ENCODE data around the gene GLP2R. TPM values are rescaled to one million over a fixed set of nuclear protein-coding genes. Genes with fewer than 3 reads are reported as not detected.

GLP2R gene
- polyA plus RNA-seq, 1 of the 3 experiments (the other 2 are of a cell fraction): not detected

GRCh38 chr17:9874722-9875121 is 49.0 kb downstream of the GLP2R start:
- Histone ChIP-seq H4K20me1 (ENCODE audit: insufficient read depth) (no peaks in the 10 kb centered on the region), H3K27me3 (ENCODE audit: insufficient read depth) (no peaks in the 10 kb centered on the region; the same call in 1 of the 2 replicates), H3K4me1 (ENCODE audit: control insufficient read depth in 1 of 2, insufficient read depth in 2 of 2, low read depth in 1 of 2, low read length in 1 of 2) (no peaks in the 10 kb centered on the region), H3K9me3 (no peaks in the 10 kb centered on the region), H3K27ac (ENCODE audit: low read depth in 2 of 2, low read length in 1 of 2) (no peak overlapping the region), H3K9me2 (no peaks in the 10 kb centered on the region), H3K4me2 (no peak overlapping the region), H3K9ac (no peak overlapping the region), H2AFZ (ENCODE audit: low read depth) (no peak overlapping the region), H3F3A (replicated peaks; ENCODE audit: insufficient read depth) (no peaks in the 10 kb centered on the region), H3K4me3 (ENCODE audit: low read depth in 2 of 2, low read length in 1 of 2) (no peak overlapping the region), H3K36me3 (replicated peaks in 1 of 2; ENCODE audit: control insufficient read depth in 1 of 2, insufficient read depth in 2 of 2, low read length in 1 of 2) (no peaks in the 10 kb centered on the region), H3K79me2 (ENCODE audit: insufficient read depth) (no peaks in the 10 kb centered on the region)
- ChIA-PET CTCF (no interaction called here), POLR2A (no interaction called here)
- no peak for DNase-seq
- TF ChIP-seq, protein P1, sequence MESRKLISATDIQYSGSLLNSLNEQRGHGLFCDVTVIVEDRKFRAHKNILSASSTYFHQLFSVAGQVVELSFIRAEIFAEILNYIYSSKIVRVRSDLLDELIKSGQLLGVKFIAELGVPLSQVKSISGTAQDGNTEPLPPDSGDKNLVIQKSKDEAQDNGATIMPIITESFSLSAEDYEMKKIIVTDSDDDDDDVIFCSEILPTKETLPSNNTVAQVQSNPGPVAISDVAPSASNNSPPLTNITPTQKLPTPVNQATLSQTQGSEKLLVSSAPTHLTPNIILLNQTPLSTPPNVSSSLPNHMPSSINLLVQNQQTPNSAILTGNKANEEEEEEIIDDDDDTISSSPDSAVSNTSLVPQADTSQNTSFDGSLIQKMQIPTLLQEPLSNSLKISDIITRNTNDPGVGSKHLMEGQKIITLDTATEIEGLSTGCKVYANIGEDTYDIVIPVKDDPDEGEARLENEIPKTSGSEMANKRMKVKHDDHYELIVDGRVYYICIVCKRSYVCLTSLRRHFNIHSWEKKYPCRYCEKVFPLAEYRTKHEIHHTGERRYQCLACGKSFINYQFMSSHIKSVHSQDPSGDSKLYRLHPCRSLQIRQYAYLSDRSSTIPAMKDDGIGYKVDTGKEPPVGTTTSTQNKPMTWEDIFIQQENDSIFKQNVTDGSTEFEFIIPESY (IDR thresholded peaks at IDR 0.05; ENCODE audit: borderline replicate concordance, low read depth): no peak
- TF ChIP-seq SIN3A (IDR thresholded peaks at IDR 0.05; ENCODE audit: borderline replicate concordance, low read depth, low read length) (no peak), GATA2 (CRISPR knock-in tag; IDR thresholded peaks at IDR 0.05) (no peak), TEAD4 (IDR thresholded peaks at IDR 0.05; ENCODE audit: borderline replicate concordance, insufficient read depth) (no peak)
- TF ChIP-seq, protein P2, sequence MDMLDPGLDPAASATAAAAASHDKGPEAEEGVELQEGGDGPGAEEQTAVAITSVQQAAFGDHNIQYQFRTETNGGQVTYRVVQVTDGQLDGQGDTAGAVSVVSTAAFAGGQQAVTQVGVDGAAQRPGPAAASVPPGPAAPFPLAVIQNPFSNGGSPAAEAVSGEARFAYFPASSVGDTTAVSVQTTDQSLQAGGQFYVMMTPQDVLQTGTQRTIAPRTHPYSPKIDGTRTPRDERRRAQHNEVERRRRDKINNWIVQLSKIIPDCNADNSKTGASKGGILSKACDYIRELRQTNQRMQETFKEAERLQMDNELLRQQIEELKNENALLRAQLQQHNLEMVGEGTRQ (IDR thresholded peaks at IDR 0.05; ENCODE audit: borderline replicate concordance, low read depth, low read length): no peak
- WGBS (ENCODE audit: low lambda C conversion rate): 21% methylated on average over 3 of the region's 3 CpGs

- Histone ChIP-seq H3K9ac (no peak overlapping the region), H3K9me2 (no peaks in the 10 kb centered on the region), H2AFZ (ENCODE audit: low read depth) (no peak overlapping the region), H3K9me3 (no peaks in the 10 kb centered on the region), H3F3A (replicated peaks; ENCODE audit: insufficient read depth) (no peaks in the 10 kb centered on the region), H3K27ac (ENCODE audit: low read depth in 2 of 2, low read length in 1 of 2) (no peak overlapping the region), H3K27me3 (ENCODE audit: insufficient read depth) (no peaks in the 10 kb centered on the region; the same call in 1 of the 2 replicates), H3K36me3 (replicated peaks in 1 of 2; ENCODE audit: control insufficient read depth in 1 of 2, insufficient read depth in 2 of 2, low read length in 1 of 2) (no peaks in the 10 kb centered on the region), H3K4me2 (no peak overlapping the region), H3K4me3 (ENCODE audit: low read depth in 2 of 2, low read length in 1 of 2) (no peak overlapping the region), H3K4me1 (ENCODE audit: control insufficient read depth in 1 of 2, insufficient read depth in 2 of 2, low read depth in 1 of 2, low read length in 1 of 2) (no peaks in the 10 kb centered on the region), H4K20me1 (ENCODE audit: insufficient read depth) (no peaks in the 10 kb centered on the region), H3K79me2 (ENCODE audit: insufficient read depth) (no peaks in the 10 kb centered on the region)
- WGBS (ENCODE audit: low lambda C conversion rate): 11% methylated on average over 3 of the region's 3 CpGs
- ChIA-PET CTCF (no interaction called here), POLR2A (no interaction called here)
- TF ChIP-seq IRF3 (IDR thresholded peaks at IDR 0.05; ENCODE audit: low read depth, low read length): no peak
- TF ChIP-seq, protein P3, sequence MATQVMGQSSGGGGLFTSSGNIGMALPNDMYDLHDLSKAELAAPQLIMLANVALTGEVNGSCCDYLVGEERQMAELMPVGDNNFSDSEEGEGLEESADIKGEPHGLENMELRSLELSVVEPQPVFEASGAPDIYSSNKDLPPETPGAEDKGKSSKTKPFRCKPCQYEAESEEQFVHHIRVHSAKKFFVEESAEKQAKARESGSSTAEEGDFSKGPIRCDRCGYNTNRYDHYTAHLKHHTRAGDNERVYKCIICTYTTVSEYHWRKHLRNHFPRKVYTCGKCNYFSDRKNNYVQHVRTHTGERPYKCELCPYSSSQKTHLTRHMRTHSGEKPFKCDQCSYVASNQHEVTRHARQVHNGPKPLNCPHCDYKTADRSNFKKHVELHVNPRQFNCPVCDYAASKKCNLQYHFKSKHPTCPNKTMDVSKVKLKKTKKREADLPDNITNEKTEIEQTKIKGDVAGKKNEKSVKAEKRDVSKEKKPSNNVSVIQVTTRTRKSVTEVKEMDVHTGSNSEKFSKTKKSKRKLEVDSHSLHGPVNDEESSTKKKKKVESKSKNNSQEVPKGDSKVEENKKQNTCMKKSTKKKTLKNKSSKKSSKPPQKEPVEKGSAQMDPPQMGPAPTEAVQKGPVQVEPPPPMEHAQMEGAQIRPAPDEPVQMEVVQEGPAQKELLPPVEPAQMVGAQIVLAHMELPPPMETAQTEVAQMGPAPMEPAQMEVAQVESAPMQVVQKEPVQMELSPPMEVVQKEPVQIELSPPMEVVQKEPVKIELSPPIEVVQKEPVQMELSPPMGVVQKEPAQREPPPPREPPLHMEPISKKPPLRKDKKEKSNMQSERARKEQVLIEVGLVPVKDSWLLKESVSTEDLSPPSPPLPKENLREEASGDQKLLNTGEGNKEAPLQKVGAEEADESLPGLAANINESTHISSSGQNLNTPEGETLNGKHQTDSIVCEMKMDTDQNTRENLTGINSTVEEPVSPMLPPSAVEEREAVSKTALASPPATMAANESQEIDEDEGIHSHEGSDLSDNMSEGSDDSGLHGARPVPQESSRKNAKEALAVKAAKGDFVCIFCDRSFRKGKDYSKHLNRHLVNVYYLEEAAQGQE (IDR thresholded peaks at IDR 0.05; ENCODE audit: low read depth, low read length): no peak
- TF ChIP-seq FOXM1 (IDR thresholded peaks at IDR 0.05; ENCODE audit: low read depth): no peak
- no peak for TF ChIP-seq RCOR1 (IDR thresholded peaks at IDR 0.05; ENCODE audit: low read length)
- TF ChIP-seq TAF1 (IDR thresholded peaks at IDR 0.05; ENCODE audit: borderline replicate concordance, low read depth, low read length): no peak
- no peak for TF ChIP-seq SMC3 (IDR thresholded peaks at IDR 0.05; ENCODE audit: low read depth, low read length)
- TF ChIP-seq, protein P4, sequence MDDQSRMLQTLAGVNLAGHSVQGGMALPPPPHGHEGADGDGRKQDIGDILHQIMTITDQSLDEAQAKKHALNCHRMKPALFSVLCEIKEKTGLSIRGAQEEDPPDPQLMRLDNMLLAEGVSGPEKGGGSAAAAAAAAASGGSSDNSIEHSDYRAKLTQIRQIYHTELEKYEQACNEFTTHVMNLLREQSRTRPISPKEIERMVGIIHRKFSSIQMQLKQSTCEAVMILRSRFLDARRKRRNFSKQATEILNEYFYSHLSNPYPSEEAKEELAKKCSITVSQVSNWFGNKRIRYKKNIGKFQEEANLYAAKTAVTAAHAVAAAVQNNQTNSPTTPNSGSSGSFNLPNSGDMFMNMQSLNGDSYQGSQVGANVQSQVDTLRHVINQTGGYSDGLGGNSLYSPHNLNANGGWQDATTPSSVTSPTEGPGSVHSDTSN (IDR thresholded peaks at IDR 0.05): no peak
- no peak for TF ChIP-seq ELF1 (IDR thresholded peaks at IDR 0.05)
- TF ChIP-seq RFX5 (IDR thresholded peaks at IDR 0.05; ENCODE audit: low read length): no peak
- TF ChIP-seq NFIC (IDR thresholded peaks at IDR 0.05; ENCODE audit: borderline replicate concordance): no peak
- no peak for TF ChIP-seq YY1 (IDR thresholded peaks at IDR 0.05; ENCODE audit: low read depth)
- no peak for TF ChIP-seq GABPA (IDR thresholded peaks at IDR 0.05; ENCODE audit: low read depth)
- TF ChIP-seq CHD2 (IDR thresholded peaks at IDR 0.05; ENCODE audit: low read length, partially characterized antibody): no peak
- no peak for TF ChIP-seq SIN3A (IDR thresholded peaks at IDR 0.05; ENCODE audit: borderline replicate concordance, low read depth, low read length)
- no peak for TF ChIP-seq FOXJ3 (CRISPR knock-in tag; IDR thresholded peaks at IDR 0.05)
- DNase-seq: no peak
Measured at GRCh38 chr17:9875441-9875840, 49.7 kb downstream of the GLP2R start.
